OCI-LY1 (cell line): ENCODE measurements around the gene IFNK.

Experiments used
- CTCF ChIP-seq: fragments of 200-600 bp; sonication (generic), shearing (Covaris generic); IDR thresholded peaks from 2 replicates; pipeline ENCODE4 v1.5.1; 2017; ENCODE audit warnings: mild to moderate bottlenecking, antibody characterized with exemption, low read length, moderate library complexity, mixed read lengths
- EZH2 ChIP-seq: fragments of 200-600 bp; sonication (generic), shearing (Covaris generic); IDR thresholded peaks from 2 replicates; pipeline ENCODE4 v1.8.0; 2017; ENCODE audit warnings: borderline replicate concordance, mixed run types, mild to moderate bottlenecking, antibody characterized with exemption, low read length, moderate library complexity, mixed read lengths

GRCh38 chr9:27542508-27542907 is 18.4 kb downstream of the IFNK start:
- TF ChIP-seq CTCF (no peak), EZH2 (no peak)
